ENCODE results near the gene IRAG1.

The IRAG1 gene, protein sequence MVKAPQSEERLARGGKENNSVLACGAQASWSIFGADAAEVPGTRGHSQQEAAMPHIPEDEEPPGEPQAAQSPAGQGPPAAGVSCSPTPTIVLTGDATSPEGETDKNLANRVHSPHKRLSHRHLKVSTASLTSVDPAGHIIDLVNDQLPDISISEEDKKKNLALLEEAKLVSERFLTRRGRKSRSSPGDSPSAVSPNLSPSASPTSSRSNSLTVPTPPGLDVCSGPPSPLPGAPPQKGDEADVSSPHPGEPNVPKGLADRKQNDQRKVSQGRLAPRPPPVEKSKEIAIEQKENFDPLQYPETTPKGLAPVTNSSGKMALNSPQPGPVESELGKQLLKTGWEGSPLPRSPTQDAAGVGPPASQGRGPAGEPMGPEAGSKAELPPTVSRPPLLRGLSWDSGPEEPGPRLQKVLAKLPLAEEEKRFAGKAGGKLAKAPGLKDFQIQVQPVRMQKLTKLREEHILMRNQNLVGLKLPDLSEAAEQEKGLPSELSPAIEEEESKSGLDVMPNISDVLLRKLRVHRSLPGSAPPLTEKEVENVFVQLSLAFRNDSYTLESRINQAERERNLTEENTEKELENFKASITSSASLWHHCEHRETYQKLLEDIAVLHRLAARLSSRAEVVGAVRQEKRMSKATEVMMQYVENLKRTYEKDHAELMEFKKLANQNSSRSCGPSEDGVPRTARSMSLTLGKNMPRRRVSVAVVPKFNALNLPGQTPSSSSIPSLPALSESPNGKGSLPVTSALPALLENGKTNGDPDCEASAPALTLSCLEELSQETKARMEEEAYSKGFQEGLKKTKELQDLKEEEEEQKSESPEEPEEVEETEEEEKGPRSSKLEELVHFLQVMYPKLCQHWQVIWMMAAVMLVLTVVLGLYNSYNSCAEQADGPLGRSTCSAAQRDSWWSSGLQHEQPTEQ

DNA sequence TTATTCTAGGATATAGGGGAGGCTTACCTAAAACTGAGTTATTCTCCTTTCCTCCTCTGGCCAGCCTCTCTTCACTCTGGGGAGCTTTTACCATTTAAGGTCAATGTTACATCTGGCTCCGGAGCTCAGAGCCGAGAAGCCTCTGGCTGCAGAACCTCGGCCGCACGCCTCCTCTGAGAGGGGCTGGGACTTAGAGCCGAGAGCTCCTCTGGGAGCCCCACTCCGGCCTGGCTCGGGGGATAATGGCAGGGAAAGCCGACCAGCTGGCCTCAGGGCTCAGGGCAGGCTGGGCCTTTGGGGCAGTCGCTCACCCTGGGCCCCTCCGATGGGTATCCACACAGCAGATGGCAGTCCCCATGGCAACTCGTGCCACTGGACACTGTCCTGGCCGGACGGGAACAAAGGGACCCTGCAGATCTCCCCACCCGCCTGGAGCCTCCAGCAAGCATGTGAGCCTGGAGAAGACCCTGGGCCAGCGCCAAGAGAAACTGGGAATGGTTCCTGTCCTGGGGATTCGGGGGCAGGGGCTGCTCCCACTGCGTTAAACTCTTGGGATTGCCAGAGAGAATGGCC is at the start of gene IRAG1:
Gene IRAG1, minus strand, starts transcription at position 247 of the 573 bp plus-strand sequence. Its CDS starts 153 bp downstream, at position 94.
- H3K4me3 ChIP-seq (ENCODE audit: low read depth, low read length) = no peak within 1 kb of the TSS
- TF ChIP-seq, protein P1, sequence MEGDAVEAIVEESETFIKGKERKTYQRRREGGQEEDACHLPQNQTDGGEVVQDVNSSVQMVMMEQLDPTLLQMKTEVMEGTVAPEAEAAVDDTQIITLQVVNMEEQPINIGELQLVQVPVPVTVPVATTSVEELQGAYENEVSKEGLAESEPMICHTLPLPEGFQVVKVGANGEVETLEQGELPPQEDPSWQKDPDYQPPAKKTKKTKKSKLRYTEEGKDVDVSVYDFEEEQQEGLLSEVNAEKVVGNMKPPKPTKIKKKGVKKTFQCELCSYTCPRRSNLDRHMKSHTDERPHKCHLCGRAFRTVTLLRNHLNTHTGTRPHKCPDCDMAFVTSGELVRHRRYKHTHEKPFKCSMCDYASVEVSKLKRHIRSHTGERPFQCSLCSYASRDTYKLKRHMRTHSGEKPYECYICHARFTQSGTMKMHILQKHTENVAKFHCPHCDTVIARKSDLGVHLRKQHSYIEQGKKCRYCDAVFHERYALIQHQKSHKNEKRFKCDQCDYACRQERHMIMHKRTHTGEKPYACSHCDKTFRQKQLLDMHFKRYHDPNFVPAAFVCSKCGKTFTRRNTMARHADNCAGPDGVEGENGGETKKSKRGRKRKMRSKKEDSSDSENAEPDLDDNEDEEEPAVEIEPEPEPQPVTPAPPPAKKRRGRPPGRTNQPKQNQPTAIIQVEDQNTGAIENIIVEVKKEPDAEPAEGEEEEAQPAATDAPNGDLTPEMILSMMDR (IDR thresholded peaks at IDR 0.05; ENCODE audit: control insufficient read depth, extremely low read depth, insufficient read depth) = no peak
- DNase-seq (ENCODE audit: low read depth) = no peak

DNA sequence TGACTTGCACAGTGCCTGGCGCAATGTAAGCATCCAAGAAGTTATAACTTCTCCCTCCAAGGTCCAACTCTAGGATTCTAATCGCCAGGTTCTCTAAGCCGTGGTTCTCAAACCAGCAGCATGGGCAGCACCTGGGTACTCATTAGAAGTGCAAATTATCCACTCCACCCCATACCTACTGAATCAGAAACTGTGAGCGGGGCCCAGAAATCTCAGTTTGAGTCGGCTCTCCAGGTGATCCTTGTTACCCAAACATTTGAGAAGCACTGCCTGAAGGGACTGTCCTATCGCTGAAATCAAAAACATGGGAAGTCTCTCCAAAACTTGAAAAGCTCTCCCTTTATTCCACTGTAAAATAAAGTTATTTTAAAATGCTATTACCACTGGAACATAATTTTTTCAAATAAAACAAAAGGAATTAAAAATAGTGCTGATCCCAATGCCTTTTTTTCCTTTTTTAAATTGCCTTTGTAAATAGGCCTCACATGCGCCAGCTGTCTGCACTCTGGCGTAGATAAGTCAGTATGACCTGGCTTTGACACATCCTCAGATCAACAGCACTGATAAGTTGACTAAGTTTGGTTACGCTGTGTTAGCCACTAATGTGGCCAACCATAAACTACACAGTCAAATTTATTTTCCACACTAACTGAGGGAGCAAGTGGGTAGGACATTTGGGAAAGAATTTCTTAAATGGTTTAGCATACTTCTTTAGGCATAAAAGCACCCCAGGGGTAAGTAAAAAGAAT is 49.1 kb upstream of the IRAG1 start:
- DNase-seq (ENCODE audit: low read depth) = no peak
- H3K4me3 ChIP-seq (ENCODE audit: low read depth, low read length) = no peak overlapping the region
- TF ChIP-seq, protein P1 (IDR thresholded peaks at IDR 0.05; ENCODE audit: control insufficient read depth, extremely low read depth, insufficient read depth) = no peak

DNA sequence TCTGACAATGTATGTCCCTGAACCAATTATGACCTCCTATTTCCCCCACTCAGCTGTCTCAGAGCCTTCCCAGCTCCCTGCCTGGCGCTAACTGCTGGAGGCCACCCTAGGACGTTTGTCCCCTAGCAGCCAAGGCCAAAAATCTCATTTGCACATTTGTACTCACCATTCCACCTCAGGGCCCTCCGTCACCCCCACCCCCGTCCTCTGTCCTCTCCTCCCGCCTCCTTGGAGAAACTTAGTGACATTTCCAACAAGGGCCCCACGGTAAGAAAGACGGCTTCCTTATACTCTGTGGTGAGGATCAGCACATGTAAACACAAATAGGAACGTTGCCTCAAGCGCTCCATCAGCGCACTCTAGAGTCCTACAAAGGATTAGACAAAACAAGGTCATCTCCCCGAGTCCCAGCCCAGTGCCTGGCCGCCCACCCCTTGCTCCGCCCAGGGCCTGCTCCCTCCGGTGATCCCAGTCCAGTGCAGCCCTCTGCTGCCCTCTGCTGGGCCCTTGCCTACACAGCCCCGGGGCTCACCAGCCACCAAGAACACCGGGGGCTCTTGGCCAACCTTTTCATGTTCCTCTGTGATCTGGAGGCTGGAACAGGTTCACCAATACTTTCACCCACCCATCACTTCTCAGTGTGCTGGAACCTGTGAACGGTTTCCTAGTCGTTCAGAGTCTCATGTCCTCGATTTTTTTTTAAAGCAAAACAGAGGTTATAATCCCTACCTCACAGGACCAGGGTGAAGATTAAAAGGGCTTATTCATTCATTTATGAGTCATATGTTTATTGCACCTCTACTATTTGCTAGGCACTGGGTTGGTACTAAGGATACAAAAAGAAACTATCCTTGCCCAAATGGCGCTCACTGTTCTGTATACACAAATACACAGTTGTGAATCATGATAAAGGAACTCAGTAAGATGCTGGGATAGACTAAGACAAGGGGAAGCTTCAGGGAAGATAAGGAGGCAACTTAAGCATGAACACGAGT is 42.2 kb upstream of the IRAG1 start:
- H3K4me3 ChIP-seq (ENCODE audit: low read depth, low read length) = peak overlapping the region; percentile 8; the same call in 1 of the 2 replicates
- peak; percentile 86 for DNase-seq (ENCODE audit: low read depth)
- TF ChIP-seq, protein P1 (IDR thresholded peaks at IDR 0.05; ENCODE audit: control insufficient read depth, extremely low read depth, insufficient read depth) = peak; percentile 89

DNA sequence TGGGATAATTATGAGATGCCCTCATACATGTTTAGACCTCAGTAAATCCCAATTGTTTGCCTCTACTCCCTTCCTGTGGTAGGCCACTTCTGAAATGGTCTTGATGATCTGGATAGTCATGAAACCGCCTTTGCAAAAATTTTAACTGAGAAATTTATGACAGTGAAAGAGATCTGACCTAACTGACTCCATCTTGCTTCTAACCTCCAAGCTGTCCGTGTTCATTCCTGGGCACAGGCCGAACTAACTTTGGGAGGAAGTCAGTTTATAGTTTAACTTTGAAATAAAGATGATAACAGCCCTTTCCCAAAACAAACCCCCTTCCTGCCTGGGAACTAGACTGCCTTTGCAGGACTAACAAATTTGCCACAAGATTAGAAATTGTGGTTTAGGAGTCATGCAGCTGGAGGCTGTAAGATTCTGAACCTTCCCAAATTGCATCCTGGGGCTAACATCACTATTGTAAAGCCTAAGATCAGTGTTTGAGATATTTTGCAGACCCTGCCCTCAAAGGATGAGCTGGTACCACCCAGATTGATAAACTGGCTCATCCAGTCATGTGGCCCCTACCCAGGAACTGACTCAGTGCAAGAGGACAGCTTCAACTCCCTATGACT is 37.6 kb upstream of the IRAG1 start:
- TF ChIP-seq, protein P1 (IDR thresholded peaks at IDR 0.05; ENCODE audit: control insufficient read depth, extremely low read depth, insufficient read depth) = no peak
- no peak overlapping the region for H3K4me3 ChIP-seq (ENCODE audit: low read depth, low read length)
- no peak for DNase-seq (ENCODE audit: low read depth)

DNA sequence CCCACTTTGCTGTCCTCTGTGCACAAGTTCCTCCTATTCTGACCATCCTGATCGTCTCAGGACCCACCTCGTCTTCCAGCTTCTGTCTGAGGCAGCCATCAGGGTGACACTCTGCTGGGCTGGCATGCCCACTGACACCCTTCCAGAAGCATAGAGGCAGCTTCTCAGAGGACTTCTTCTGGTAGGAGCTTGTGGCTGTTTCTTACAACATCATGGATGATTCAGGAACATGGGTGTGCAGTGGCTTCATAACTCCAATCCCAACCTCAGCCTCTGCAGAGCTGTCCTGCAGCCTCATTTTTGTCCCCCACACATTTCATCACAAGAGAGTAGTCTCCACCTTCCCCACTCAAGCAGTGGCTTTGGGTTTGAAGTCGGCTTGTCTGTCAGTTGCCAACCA is 36.6 kb upstream of the IRAG1 start:
- H3K4me3 ChIP-seq (ENCODE audit: low read depth, low read length) = no peak overlapping the region
- TF ChIP-seq, protein P1 (IDR thresholded peaks at IDR 0.05; ENCODE audit: control insufficient read depth, extremely low read depth, insufficient read depth) = no peak
- DNase-seq (ENCODE audit: low read depth) = no peak
